C4-2B (cell line): ENCODE data around the gene VMO1.

Experiments
- H3K27ac ChIP-seq: fragments of 450-650 bp; 2 replicates; pipeline ENCODE4 v1.5.1; 2017
- CTCF ChIP-seq: fragments of 450-650 bp; conservative IDR thresholded peaks from 2 replicates; pipeline ENCODE4 v1.5.1; 2017; ENCODE audit warnings: mild to moderate bottlenecking
- ZFX ChIP-seq: fragments of 450-650 bp; IDR thresholded peaks from 2 replicates; pipeline ENCODE4 v1.6.1; 2017

VMO1 gene

GRCh38 chr17:4785311-4786105 lies 656 bp downstream of the VMO1 start:
- no peak for TF ChIP-seq CTCF
- TF ChIP-seq ZFX = no peak
- no peak overlapping the region for H3K27ac ChIP-seq

DNA sequence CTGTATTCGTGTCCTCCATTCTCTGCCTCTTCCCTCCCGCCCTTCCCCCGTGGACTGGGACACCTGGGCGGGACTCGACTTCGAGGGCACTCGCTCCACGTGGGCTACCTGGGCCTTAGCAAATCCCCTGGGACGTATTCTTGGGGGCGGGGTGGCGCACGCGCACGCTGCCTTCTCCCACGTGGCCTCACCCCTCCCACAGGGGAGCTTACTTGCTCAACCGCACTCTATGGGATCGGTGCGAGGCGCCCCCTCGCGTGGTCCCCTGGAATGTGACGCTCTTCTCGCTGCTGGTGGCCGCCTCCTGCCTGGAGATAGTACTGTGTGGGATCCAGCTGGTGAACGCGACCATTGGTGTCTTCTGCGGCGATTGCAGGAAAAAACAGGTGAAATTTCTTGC lies 3.5 kb downstream of the VMO1 start:
- TF ChIP-seq ZFX (no peak), CTCF (no peak)
- no peak overlapping the region for H3K27ac ChIP-seq

- H3K27ac ChIP-seq = no peak overlapping the region
- TF ChIP-seq ZFX (no peak), CTCF (no peak)
Observed at GRCh38 chr17:4780325-4780955, 5.7 kb downstream of the VMO1 start.

DNA sequence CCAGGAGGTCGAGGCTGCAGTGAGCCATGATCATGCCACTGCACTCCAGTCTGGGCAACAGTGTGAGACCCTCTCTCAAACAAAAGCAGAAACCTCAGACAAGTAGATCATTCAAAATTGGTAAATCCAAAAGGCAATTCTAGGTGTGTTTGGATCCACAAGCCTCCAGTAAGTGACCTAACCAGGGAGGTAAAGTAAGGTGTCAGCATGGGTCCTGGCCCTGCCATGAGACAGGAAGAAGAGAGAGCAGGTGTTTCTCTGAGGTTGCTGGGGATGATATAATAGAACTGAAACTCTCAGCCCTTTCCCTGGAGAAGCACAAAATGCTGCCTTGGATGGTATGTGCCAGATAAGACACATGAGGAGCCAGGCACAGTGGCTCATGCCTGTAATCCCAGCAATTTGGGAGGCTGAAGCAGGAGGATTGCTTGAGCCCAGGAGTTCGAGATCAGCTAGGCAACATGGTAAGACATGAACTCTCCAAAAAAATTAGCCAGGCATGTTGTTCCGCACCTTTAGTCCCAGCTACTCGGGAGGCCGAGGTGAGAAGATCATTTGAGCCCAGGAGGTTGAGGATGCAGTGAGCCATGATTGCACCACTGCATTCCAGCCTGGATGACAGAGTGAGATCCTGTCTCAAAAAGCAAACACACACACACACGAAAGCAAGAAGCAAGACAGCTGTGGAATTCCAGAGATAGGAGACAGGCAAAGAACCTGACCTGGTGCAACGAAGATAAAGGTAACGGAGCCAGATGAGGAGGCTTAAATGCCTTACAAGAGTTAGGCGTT lies 8.0 kb downstream of the VMO1 start:
- TF ChIP-seq ZFX (no peak), CTCF (no peak)
- no peak overlapping the region for H3K27ac ChIP-seq

GRCh38 chr17:4772235-4772613 lies 13.9 kb downstream of the VMO1 start:
- H3K27ac ChIP-seq = no peak overlapping the region
- TF ChIP-seq CTCF (no peak), ZFX (no peak)

GRCh38 chr17:4771519-4772234 lies 14.5 kb downstream of the VMO1 start, which contains the start of gene TM4SF5:
Gene TM4SF5, plus strand, starts transcription at chr17:4771886. Its CDS starts 37 bp downstream, at chr17:4771923.
- H3K27ac ChIP-seq = no peak within 1 kb of the TSS
- TF ChIP-seq CTCF = no peak
- TF ChIP-seq ZFX = no peak
